ENCODE measurements around the gene TRIP12. TPM values are rescaled to one million over a fixed set of nuclear protein-coding genes. Genes with fewer than 3 reads are reported as not detected.

Gene TRIP12
- total and polyA plus RNA-seq, 2 experiments from 2014 or later = 21.5 to 133 TPM

DNA sequence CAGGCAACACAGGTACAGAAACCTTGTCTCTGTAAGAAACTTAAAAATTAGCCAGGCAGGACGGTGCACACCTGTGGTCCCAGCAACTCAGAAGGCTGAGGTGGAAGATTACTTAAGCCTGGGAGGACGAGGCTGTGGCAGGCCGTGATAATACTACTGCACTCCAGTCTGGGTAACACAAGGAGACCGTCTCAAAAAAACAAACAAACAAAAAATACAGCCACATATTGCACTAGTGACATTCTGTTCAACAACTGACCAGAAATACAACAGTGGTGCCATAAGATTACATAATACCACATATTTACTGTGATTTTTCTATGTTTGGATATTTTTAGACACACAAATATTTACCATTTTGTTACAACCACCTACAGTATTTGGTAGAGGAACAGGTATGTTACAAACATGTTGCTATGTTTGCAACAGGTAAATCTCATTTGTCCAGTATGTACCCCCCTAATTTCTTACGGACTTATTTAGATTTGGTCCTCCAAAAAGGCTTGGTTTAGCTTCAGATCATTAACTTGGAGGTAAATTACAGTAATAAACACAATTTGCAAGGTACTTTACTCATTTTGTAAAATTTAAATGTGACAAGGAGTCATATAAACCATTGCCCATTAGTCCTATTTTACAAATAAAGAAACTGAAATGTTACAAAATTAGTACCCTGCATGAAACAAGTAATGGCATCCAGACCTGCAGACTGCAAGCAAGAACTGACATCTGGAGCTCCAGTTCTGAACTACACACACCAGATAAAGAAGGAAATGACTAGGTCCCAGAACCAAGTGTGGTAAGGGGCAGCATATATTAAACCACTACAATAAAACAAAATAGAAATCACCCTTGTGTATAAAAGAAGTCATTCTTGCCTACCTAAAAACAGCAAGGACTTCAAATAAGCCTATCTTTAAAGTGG is 36.8 kb downstream of the TRIP12 start (continued):
- TF ChIP-seq, protein P1, sequence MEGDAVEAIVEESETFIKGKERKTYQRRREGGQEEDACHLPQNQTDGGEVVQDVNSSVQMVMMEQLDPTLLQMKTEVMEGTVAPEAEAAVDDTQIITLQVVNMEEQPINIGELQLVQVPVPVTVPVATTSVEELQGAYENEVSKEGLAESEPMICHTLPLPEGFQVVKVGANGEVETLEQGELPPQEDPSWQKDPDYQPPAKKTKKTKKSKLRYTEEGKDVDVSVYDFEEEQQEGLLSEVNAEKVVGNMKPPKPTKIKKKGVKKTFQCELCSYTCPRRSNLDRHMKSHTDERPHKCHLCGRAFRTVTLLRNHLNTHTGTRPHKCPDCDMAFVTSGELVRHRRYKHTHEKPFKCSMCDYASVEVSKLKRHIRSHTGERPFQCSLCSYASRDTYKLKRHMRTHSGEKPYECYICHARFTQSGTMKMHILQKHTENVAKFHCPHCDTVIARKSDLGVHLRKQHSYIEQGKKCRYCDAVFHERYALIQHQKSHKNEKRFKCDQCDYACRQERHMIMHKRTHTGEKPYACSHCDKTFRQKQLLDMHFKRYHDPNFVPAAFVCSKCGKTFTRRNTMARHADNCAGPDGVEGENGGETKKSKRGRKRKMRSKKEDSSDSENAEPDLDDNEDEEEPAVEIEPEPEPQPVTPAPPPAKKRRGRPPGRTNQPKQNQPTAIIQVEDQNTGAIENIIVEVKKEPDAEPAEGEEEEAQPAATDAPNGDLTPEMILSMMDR (conservative IDR thresholded peaks at IDR 0.05; ENCODE audit: low read depth in 2 of 2) = no peak
- TF ChIP-seq CREB1 (CRISPR knock-in tag; IDR thresholded peaks at IDR 0.05; ENCODE audit: low read depth) = no peak
- TF ChIP-seq EZH2 (IDR thresholded peaks at IDR 0.05; ENCODE audit: low read depth, unreplicated experiment) = no peak
- no peak for TF ChIP-seq JUNB (IDR thresholded peaks at IDR 0.05; ENCODE audit: unreplicated experiment)

DNA sequence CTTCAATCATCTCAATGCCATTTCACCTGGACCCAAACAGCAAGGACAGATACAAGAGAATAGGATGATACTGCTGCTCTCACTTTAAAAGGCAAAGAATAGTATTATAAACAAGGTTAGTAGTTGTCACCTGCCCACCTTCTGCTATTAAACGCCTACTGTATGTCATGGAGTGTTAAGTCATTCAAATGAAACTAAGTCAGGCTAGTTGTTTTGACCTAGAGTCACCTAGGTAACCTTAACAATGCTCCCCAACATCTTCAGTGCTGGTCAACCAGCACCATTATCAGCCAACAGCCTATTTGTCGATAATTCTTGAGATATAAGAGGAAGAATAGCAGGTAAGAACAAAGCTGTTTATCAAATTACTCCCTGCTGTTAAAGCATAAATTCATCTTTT is 39.2 kb downstream of the TRIP12 start:
- H3K27ac Mint-ChIP-seq = 0 out of 2 replicates have a peak overlapping the region, but pooled peaks have one; percentile 23
- H3K4me3 Mint-ChIP-seq = no peak overlapping the region
- Histone ChIP-seq H3K9me2 (ENCODE audit: insufficient read depth) (no peaks in the 10 kb centered on the region), H2AFZ (no peak overlapping the region), H3F3A (replicated peaks; ENCODE audit: low read depth) (no peaks in the 10 kb centered on the region), H3K4me1 (ENCODE audit: insufficient read depth) (no peaks in the 10 kb centered on the region), H3K36me3 (ENCODE audit: insufficient read depth) (0 out of 2 replicates have a peak, but pooled peaks cover 3% of the 10 kb centered on the region), H3K27ac (ENCODE audit: low read depth) (no peak overlapping the region), H3K4me2 (no peak overlapping the region), H3K4me3 (no peak overlapping the region), H4K20me1 (replicated peaks; ENCODE audit: insufficient read depth) (peaks cover 4% of the 10 kb centered on the region; the same call in 1 of the 2 replicates), H3K27me3 (ENCODE audit: insufficient read depth) (no peaks in the 10 kb centered on the region), H3K79me2 (replicated peaks; ENCODE audit: insufficient read depth) (peaks cover 82% of the 10 kb centered on the region)
- peaks cover 4% of the 10 kb centered on the region for H3K27me3 Mint-ChIP-seq (ENCODE audit: insufficient read depth, low read depth, poor library complexity)
- peaks cover 5% of the 10 kb centered on the region; the same call in 2 of the 3 replicates for H3K4me1 Mint-ChIP-seq
- ATAC-seq (peak; percentile 75), DNase-seq (ENCODE audit: low spot score) (peak; percentile 43)
- H3K36me3 Mint-ChIP-seq (ENCODE audit: low read depth) = peaks cover 18% of the 10 kb centered on the region
- H3K9me3 Mint-ChIP-seq = no peaks in the 10 kb centered on the region
- TF ChIP-seq EZH2phosphoT487 (IDR thresholded peaks at IDR 0.05; ENCODE audit: unreplicated experiment) (no peak), JUNB (IDR thresholded peaks at IDR 0.05; ENCODE audit: unreplicated experiment) (no peak), STAT1 (IDR thresholded peaks at IDR 0.05; ENCODE audit: unreplicated experiment) (no peak), POLR2AphosphoS5 (IDR thresholded peaks at IDR 0.05; ENCODE audit: low read depth) (no peak), ZNF114 (CRISPR knock-in tag; IDR thresholded peaks at IDR 0.05) (no peak), ZNF331 (CRISPR knock-in tag; IDR thresholded peaks at IDR 0.05; ENCODE audit: low read depth) (no peak), EZH2 (IDR thresholded peaks at IDR 0.05; ENCODE audit: low read depth, unreplicated experiment) (no peak), NANOG (IDR thresholded peaks at IDR 0.05; ENCODE audit: borderline replicate concordance) (no peak), CREB1 (CRISPR knock-in tag; IDR thresholded peaks at IDR 0.05; ENCODE audit: low read depth) (no peak)
- TF ChIP-seq, protein P2, sequence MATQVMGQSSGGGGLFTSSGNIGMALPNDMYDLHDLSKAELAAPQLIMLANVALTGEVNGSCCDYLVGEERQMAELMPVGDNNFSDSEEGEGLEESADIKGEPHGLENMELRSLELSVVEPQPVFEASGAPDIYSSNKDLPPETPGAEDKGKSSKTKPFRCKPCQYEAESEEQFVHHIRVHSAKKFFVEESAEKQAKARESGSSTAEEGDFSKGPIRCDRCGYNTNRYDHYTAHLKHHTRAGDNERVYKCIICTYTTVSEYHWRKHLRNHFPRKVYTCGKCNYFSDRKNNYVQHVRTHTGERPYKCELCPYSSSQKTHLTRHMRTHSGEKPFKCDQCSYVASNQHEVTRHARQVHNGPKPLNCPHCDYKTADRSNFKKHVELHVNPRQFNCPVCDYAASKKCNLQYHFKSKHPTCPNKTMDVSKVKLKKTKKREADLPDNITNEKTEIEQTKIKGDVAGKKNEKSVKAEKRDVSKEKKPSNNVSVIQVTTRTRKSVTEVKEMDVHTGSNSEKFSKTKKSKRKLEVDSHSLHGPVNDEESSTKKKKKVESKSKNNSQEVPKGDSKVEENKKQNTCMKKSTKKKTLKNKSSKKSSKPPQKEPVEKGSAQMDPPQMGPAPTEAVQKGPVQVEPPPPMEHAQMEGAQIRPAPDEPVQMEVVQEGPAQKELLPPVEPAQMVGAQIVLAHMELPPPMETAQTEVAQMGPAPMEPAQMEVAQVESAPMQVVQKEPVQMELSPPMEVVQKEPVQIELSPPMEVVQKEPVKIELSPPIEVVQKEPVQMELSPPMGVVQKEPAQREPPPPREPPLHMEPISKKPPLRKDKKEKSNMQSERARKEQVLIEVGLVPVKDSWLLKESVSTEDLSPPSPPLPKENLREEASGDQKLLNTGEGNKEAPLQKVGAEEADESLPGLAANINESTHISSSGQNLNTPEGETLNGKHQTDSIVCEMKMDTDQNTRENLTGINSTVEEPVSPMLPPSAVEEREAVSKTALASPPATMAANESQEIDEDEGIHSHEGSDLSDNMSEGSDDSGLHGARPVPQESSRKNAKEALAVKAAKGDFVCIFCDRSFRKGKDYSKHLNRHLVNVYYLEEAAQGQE (IDR thresholded peaks at IDR 0.05; ENCODE audit: unreplicated experiment) = no peak
- TF ChIP-seq, protein P3, sequence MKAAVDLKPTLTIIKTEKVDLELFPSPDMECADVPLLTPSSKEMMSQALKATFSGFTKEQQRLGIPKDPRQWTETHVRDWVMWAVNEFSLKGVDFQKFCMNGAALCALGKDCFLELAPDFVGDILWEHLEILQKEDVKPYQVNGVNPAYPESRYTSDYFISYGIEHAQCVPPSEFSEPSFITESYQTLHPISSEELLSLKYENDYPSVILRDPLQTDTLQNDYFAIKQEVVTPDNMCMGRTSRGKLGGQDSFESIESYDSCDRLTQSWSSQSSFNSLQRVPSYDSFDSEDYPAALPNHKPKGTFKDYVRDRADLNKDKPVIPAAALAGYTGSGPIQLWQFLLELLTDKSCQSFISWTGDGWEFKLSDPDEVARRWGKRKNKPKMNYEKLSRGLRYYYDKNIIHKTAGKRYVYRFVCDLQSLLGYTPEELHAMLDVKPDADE (IDR thresholded peaks at IDR 0.05) = no peak

Measured in GM23338 (cell line).